GM18907 (cell line): Measurements from ENCODE around the gene BEST4.
A peak's percentile ranks its signal among the peaks of the same experiment; 100 is the strongest.
"Not testable (repeated sequence)": the region's sequence is repeated elsewhere in the genome, so short reads cannot be mapped to it uniquely, and the experiment has no call there.

ENCODE experiments used
- ATAC-seq: cut with Tn5 transposase; IDR thresholded peaks from one replicate; pipeline ENCODE4 v1.9.1; 2021; ENCODE audit warnings: mild to moderate bottlenecking, moderate library complexity; ENCODE audit not compliant: unreplicated experiment

Gene BEST4

GRCh38 chr1:44803062-44803311 is 15.0 kb upstream of the BEST4 start:
- ATAC-seq: no peak

GRCh38 chr1:44802306-44803061 is 14.5 kb upstream of the BEST4 start:
- no peak for ATAC-seq

DNA sequence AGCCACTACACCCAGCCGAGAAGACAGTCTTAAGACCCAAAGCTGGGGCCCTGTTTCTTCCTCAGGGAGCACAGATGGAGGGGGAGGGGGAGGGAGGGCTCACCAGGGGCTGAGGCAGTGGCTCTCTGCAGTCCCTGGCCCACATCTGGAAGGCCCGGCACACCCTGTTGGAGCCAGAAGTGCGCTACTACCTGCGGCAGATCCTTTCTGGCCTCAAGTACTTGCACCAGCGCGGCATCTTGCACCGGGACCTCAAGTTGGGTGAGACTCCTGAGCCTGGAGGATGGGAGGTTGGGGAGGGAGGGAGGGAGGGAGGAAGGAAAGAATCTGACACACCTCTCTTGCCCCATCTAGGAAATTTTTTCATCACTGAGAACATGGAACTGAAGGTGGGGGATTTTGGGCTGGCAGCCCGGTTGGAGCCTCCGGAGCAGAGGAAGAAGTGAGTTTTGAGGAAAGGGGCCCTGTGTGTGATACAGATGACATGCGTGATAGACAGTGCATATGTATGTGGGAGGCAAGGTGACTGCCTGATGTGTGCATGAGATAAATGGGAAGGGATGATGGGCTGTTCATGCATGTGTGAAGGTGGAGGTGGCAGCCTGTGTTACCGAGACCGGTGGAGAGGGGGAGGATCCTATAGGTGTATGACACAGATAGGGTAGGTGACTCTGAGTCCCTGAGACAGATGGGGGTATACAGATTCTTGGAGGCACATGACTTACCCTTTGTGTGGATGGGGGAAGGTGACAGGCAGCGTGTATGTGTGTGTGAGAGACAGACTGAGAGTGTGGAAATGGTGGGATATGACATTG is 13.7 kb upstream of the BEST4 start:
- ATAC-seq: no peak

GRCh38 chr1:44799770-44800584 is 12.0 kb upstream of the BEST4 start, which contains the start of gene PLK3:
Gene PLK3, plus strand, starts transcription at chr1:44800377. Its CDS starts 87 bp downstream, at chr1:44800464.
- ATAC-seq: peak; percentile 82

- ATAC-seq: no peak
These were observed 10.8 kb upstream of the BEST4 start for GRCh38 chr1:44798481-44799365.

- ATAC-seq: not testable (repeated sequence)
These were observed 9.9 kb upstream of the BEST4 start for GRCh38 chr1:44797886-44798285.

- no peak for ATAC-seq
These were observed 4.9 kb upstream of the BEST4 start for GRCh38 chr1:44792736-44793502.

- no peak for ATAC-seq
These were observed 3.2 kb upstream of the BEST4 start for GRCh38 chr1:44790968-44791801.

DNA sequence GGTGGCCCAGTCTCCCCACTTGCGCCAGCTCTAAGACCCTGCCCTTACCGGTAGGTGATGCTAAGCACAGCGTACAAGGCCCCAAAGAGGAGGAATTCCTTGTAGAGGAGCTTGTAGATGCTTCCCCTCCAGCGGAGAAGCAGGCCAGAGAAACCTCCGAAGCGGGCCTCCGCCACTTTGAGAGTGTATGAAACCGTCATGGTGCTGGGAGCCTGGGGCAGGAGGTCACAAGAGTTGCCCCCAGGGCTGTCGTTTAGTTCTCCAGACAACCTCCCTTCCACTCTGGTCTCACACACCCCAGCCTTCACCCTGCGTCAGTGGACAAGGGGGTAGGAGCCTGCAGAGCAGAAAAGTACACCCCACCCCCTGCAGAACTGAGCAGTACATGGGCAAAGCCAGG is 464 bp downstream of the BEST4 start:
- ATAC-seq: no peak

GRCh38 chr1:44786841-44787426 is 1.0 kb downstream of the BEST4 start:
- ATAC-seq: no peak

DNA sequence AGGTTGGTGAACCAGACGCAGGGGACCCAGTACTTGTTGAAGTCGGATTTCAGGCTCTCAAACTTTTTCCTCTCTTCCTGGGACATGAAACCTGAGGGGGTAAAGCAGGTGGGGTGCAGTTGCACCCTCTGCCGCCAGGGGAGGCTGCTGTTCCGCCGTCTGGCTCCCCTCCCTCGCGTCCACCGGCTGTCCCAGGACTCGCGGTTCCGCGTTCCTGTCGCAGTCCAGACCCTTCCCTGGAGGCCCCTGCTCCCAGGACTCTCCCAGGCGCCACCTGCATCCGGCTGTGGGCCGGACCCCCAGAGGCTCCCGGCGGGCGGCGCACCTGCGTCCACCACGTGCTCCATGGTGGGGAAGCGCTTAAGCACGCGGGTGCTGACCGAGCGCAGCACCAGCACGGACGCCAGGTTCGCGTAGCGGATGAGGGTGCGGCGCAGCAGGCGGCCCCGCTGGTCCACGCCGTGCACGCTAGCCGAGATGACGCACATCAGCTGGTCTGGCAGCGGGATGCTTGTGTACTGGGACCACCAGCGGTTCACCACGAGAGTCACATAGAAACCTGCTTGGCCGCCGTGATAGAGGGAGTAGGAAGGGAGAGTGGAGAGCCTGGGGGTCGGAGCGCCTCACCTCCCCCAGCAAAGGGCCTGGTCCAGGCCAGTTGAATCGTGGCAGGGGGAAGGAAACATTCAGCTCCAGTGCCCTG is 1.7 kb downstream of the BEST4 start:
- ATAC-seq: peak; percentile 47

DNA sequence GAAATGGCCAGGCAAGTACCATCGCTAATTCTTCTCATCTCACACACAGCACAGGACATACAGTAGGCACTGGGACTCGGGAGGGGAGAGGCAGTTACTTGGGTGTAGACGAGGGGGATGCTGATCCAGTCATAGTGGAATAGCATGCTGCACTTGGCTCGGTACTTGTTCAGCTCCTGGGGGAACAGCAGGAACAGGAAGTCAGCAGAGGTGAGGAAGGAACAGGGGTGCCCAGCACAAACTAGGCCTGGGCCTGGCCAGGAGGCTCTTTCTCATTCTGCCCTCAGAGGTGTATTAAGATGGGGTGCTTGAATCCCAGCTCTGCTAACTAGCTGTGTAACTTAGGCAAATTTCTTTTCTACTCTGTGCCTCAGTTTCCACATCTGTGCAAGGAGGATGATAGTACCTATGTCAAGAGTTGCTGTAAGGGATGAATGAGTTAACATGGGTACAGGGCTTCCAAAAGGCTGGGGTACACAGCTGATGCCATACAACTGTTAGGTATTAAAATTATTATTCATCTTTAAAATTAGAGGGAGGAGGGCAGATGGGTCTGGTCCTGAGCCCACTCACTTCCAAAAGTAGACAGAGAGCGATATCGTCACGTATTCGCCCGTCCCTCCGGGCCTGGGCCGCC is 2.4 kb downstream of the BEST4 start:
- no peak for ATAC-seq

- no peak for ATAC-seq
These were observed 3.0 kb downstream of the BEST4 start for GRCh38 chr1:44785029-44785380.

- ATAC-seq: no peak
These were observed 3.6 kb downstream of the BEST4 start for GRCh38 chr1:44784094-44785028.

DNA sequence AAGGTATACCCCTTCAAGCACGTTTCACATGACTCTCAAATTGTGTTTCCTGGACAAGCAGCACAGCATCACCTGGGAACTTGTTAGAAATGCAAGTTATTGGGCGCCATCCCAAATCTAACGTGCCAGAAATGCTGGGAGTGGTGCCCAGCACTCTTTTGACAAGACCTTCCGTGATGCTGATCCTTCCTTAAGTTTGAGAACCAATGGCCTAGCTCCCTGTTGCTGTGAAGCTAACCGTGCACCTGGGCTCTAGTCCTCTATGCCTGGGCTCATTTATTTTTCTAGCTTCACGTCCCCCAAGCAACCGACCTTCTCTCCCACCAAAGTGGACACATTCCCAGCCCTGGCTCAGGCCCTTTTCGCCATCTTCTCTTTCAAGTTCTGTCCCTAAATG is 4.3 kb downstream of the BEST4 start:
- ATAC-seq: no peak

DNA sequence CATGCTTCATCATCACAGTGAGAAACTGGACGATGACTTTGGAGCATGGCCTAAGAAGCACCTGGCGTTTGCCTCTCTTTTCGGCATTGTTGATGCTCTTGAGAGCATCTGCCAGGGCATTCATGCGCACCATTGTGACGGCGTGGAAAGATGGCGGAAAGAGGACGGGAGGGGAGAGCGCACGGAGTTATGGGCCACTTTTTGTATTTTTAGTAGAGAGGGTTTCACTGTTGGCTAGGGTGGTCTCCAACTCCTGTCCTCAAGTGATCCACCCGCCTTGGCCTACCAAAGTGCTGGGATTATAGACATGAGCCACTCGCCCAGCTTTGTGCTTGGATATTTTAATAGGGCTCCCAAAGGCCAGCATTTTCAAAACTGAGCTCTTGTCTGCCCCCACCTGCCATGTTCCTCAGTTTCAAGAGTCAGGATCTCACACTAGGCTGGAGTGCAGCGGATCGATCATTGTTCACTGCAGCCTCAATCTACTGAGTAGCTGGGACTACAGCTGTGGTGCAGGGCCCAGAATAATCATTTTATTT is 7.3 kb downstream of the BEST4 start:
- ATAC-seq: no peak
